22Rv1 (cell line): ENCODE data around the gene R3HDML.
"Not testable (repeated sequence)": the region's sequence is repeated elsewhere in the genome, so short reads cannot be mapped to it uniquely, and the experiment has no call there.

Experiments
- CTCF ChIP-seq: fragments of 450-650 bp; IDR thresholded peaks from 2 replicates; pipeline ENCODE4 v1.5.1; 2017; ENCODE audit warnings: mild to moderate bottlenecking
- ZFX ChIP-seq: fragments of 450-650 bp; IDR thresholded peaks from 2 replicates; pipeline ENCODE4 v1.6.1; 2017; ENCODE audit warnings: antibody characterized with exemption, borderline replicate concordance

- TF ChIP-seq CTCF, ZFX: not testable (repeated sequence)
Measured at GRCh38 chr20:44327748-44328147, 9.1 kb upstream of the R3HDML start.
